ENCODE data around the gene PUS3.
"Not testable (repeated sequence)": the region's sequence is repeated elsewhere in the genome, so short reads cannot be mapped to it uniquely, and the experiment has no call there.

The PUS3 gene

DNA sequence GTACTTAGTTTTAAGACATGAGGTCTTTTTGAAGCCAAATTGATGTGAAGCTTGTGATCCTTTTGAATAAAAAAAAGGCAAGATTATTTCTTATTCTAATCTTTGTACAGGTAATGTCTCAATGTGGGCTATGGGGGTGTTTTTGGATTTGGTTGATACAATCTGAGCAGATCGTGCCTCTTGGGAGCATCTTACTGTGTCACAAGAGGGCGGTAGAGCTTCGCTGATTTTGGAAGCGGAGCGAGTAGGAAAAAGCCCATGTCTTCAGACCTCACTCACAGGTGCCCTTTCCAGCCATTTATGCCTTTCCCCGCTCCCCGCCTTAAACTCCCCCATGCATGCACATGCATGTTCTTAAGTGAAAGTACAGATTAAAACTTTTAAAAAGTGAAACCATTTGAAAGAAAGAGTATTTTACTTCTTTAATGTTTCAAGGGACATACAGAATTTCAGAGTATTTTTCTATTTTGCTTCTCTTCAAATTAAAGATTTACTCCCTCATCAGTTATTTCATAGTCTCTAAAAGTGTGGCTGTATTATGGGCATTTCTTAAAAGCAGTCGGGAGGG lies 20.1 kb upstream of the PUS3 start:
- Mint-ChIP-seq H3K27me3 (ENCODE audit: low read depth, poor library complexity) (peaks cover 15% of the 10 kb centered on the region), H3K36me3 (ENCODE audit: low read depth) (no peaks in the 10 kb centered on the region), H3K4me3 (no peak overlapping the region), H3K27ac (no peak overlapping the region), H3K4me1 (peaks cover 18% of the 10 kb centered on the region), H3K9me3 (no peaks in the 10 kb centered on the region)
- DNase-seq, result peak; percentile 66
- TF ChIP-seq, protein P1, sequence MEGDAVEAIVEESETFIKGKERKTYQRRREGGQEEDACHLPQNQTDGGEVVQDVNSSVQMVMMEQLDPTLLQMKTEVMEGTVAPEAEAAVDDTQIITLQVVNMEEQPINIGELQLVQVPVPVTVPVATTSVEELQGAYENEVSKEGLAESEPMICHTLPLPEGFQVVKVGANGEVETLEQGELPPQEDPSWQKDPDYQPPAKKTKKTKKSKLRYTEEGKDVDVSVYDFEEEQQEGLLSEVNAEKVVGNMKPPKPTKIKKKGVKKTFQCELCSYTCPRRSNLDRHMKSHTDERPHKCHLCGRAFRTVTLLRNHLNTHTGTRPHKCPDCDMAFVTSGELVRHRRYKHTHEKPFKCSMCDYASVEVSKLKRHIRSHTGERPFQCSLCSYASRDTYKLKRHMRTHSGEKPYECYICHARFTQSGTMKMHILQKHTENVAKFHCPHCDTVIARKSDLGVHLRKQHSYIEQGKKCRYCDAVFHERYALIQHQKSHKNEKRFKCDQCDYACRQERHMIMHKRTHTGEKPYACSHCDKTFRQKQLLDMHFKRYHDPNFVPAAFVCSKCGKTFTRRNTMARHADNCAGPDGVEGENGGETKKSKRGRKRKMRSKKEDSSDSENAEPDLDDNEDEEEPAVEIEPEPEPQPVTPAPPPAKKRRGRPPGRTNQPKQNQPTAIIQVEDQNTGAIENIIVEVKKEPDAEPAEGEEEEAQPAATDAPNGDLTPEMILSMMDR (IDR thresholded peaks at IDR 0.05), result peak; percentile 80

DNA sequence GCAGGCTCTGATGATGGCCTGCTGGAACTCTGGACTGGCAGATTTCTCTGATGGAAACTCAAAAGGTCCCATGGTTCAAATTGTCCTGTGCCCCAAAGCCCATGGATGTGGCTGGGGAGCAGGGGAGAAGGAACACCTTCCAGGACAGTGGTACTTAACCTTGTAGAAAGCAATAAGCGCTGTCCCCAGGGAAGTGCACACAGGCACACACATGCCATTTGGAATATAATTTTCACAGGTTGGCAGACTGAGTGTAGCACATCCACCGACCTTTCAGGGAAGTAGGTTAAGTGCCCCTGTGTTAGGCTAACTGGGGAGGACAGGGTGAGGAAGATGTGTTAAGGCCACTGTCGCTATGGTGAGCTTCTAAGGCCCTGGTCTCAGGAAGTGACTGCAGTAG lies 19.1 kb upstream of the PUS3 start:
- H3K4me1 Mint-ChIP-seq, result peaks cover 18% of the 10 kb centered on the region
- H3K27ac Mint-ChIP-seq, result no peak overlapping the region
- TF ChIP-seq, protein P1 (IDR thresholded peaks at IDR 0.05), result no peak
- peaks cover 15% of the 10 kb centered on the region for H3K27me3 Mint-ChIP-seq (ENCODE audit: low read depth, poor library complexity)
- no peaks in the 10 kb centered on the region for H3K9me3 Mint-ChIP-seq
- no peaks in the 10 kb centered on the region for H3K36me3 Mint-ChIP-seq (ENCODE audit: low read depth)
- no peak overlapping the region for H3K4me3 Mint-ChIP-seq
- no peak for DNase-seq

DNA sequence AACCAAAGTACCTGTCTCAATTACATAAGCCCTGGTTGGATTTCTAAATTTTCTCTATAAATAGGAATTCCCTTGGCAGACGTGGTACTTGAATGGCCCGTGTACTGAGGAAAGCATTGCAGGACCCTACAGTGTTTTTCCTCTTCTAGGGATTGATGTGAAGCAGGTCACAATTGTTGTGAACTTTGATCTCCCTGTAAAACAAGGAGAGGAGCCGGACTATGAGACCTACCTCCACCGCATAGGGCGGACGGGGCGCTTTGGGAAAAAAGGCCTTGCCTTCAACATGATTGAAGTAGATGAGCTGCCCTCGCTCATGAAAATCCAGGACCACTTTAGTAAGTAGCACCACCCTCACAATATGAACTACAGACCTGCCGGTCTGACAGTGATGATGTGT lies 18.0 kb upstream of the PUS3 start:
- Mint-ChIP-seq H3K27me3 (ENCODE audit: low read depth, poor library complexity) (peaks cover 15% of the 10 kb centered on the region), H3K27ac (no peak overlapping the region), H3K4me3 (no peak overlapping the region), H3K4me1 (peaks cover 17% of the 10 kb centered on the region), H3K36me3 (ENCODE audit: low read depth) (no peaks in the 10 kb centered on the region), H3K9me3 (no peaks in the 10 kb centered on the region)
- TF ChIP-seq, protein P1 (IDR thresholded peaks at IDR 0.05), result no peak
- no peak for DNase-seq

DNA sequence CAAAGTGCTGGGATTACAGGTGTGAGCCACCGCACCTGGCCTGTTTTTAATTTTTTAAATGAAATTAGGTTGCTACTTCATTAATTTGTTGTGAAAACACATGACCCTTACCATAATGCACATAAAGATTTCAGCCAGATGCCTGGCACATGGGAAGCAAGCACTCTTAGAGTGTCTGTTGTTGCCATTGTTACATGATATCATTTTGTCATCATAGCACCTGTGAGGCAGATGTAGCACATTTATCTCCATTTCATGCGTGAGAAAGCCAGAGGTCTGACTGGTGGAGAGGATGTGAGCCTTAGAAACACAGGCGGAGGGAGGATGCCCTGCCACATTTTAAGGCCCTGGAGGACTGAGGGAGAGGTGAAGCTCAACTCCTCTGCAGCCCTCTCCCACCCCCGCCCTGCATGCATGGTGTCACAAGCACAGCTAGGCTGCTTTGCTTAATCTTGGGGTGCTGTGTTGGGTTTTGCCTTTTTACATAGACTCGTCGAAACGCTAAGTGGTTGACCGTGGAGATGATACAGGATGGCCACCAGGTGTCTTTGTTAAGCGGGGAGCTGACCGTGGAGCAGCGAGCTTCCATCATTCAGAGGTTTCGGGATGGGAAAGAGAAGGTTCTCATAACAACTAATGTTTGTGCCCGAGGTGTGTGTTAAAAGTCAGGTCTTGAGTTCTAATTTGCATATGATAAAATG lies 15.3 kb upstream of the PUS3 start:
- peaks cover 31% of the 10 kb centered on the region for H3K27me3 Mint-ChIP-seq (ENCODE audit: low read depth, poor library complexity)
- no peaks in the 10 kb centered on the region for H3K36me3 Mint-ChIP-seq (ENCODE audit: low read depth)
- no peak for DNase-seq
- H3K4me3 Mint-ChIP-seq, result no peak overlapping the region
- H3K4me1 Mint-ChIP-seq, result peaks cover 6% of the 10 kb centered on the region
- no peak overlapping the region for H3K27ac Mint-ChIP-seq
- TF ChIP-seq, protein P1 (IDR thresholded peaks at IDR 0.05), result no peak
- no peaks in the 10 kb centered on the region for H3K9me3 Mint-ChIP-seq

DNA sequence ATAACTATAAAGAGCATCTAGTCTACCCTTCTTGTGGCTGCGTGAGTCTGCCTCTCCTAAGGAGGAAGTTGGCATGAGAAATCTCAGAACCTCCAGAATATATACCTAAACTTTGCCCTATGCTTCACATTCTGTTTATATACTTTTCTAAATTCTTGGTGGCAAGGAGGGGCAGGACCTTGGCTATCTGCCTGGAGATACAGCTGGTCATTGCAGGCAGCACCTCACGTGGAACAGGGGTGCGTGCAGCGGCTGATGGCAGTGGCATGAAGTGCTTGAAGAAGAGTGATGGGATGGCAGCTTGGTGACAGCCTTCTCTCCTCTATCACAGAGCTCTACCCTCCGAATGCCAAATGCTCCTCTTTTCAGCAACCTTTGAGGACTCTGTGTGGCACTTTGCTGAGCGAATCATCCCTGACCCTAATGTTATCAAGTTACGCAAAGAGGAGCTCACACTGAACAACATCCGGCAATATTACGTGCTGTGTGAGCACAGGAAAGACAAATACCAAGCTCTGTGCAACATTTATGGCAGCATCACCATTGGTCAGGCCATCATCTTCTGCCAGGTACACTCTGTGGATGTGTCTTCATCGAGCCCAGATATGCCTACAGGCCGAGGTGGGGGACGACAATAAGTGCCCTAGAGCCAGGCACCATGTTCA lies 13.8 kb upstream of the PUS3 start:
- TF ChIP-seq, protein P1 (IDR thresholded peaks at IDR 0.05), result no peak
- no peaks in the 10 kb centered on the region for H3K9me3 Mint-ChIP-seq
- no peak overlapping the region for H3K27ac Mint-ChIP-seq
- DNase-seq, result no peak
- H3K4me3 Mint-ChIP-seq, result no peak overlapping the region
- no peaks in the 10 kb centered on the region for H3K36me3 Mint-ChIP-seq (ENCODE audit: low read depth)
- H3K27me3 Mint-ChIP-seq (ENCODE audit: low read depth, poor library complexity), result peaks cover 30% of the 10 kb centered on the region
- H3K4me1 Mint-ChIP-seq, result peaks cover 6% of the 10 kb centered on the region

DNA sequence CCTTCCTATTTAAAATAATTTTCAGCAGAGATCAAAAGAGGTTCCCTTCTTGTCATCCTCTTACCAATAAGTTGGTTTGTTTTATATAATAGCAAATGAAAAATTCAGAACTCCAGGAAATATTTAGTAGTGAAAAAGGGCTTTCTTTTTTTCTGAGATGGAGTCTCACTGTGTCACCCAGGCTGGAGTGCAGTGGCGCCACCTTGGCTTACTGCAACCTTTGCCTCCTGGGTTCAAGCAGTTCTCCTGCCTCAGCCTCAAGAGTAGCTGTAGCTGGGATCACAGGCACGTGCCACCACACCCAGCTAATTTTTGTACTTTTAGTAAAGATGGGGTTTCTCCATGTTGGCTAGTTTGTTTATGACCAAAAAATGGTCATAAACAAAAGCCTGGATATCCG lies 11.6 kb upstream of the PUS3 start:
- not testable (repeated sequence) for H3K9me3 Mint-ChIP-seq; H3K4me3 Mint-ChIP-seq; H3K36me3 Mint-ChIP-seq (ENCODE audit: low read depth); DNase-seq; H3K27ac Mint-ChIP-seq; H3K4me1 Mint-ChIP-seq
- peaks cover 28% of the 10 kb centered on the region for H3K27me3 Mint-ChIP-seq (ENCODE audit: low read depth, poor library complexity)

All from nephron progenitor cell (in vitro differentiated cells).